Fibroblast of villous mesenchyme (primary cell): ENCODE measurements around the gene INMT. TPM values are rescaled to one million over a fixed set of nuclear protein-coding genes. Genes with fewer than 3 reads are reported as not detected.

Experiments used
- DNase-seq: peaks from one replicate; pipeline ENCODE4 v3.0.0-alpha.2; 2010; ENCODE audit warnings: low read depth
- H3K4me3 ChIP-seq: 2 replicates; pipeline ENCODE4 v1.5.1; 2011; ENCODE audit warnings: low read depth, mild to moderate bottlenecking, low read length
- total RNA-seq: library from RNA; depleted of rRNA; stranded (reverse); fragments of >200 nt; gene quantifications from 2 replicates; pipeline ENCODE4 v1.2.3, GENCODE V29; 2012
- TF ChIP-seq, protein P1 (sequence below): IDR thresholded peaks from 2 replicates; pipeline ENCODE4 v1.5.1; 2012; ENCODE audit warnings: low read depth, mild to moderate bottlenecking, low read length; ENCODE audit not compliant: insufficient read depth

Gene INMT
- total RNA-seq, 1 donor: 48.4 TPM

DNA sequence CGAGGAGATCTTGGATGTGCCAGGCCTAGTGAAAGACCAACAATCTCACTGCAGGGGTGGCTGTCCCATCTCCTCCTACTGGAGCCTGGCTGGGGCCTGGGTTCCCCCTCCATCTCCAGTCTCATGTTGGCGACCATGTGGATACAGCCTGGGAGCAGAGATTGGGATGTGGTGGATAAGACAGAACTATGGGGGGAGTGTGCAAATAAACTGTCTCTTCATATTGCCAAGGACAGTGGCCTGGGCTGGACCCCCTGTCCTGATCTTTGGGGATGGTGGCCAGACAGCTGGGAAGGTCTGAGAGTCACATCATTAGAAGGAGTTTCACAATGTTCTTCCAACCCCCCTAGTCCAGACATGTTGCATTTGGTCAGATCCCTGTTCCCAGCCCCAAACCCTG, 13.5 kb downstream of the INMT start:
- H3K4me3 ChIP-seq: no peak overlapping the region
- DNase-seq: no peak
- TF ChIP-seq, protein P1, sequence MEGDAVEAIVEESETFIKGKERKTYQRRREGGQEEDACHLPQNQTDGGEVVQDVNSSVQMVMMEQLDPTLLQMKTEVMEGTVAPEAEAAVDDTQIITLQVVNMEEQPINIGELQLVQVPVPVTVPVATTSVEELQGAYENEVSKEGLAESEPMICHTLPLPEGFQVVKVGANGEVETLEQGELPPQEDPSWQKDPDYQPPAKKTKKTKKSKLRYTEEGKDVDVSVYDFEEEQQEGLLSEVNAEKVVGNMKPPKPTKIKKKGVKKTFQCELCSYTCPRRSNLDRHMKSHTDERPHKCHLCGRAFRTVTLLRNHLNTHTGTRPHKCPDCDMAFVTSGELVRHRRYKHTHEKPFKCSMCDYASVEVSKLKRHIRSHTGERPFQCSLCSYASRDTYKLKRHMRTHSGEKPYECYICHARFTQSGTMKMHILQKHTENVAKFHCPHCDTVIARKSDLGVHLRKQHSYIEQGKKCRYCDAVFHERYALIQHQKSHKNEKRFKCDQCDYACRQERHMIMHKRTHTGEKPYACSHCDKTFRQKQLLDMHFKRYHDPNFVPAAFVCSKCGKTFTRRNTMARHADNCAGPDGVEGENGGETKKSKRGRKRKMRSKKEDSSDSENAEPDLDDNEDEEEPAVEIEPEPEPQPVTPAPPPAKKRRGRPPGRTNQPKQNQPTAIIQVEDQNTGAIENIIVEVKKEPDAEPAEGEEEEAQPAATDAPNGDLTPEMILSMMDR: no peak

DNA sequence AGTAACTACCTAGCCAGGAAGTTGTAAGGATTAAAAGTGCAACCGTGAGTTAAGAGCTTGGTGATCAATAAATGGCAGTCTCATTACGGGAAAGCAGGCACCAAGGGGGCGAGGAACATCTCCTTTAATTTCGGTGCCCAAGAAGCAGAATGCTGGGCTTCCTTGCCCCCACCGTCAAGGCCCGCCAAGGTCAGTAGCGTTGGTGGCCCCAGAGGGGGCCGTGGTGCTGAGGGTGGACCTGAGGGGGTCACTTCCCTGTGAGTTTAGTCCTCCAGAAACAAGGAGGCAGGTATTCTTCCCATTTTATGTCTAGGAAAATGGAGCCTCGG, 18.9 kb downstream of the INMT start:
- DNase-seq: no peak
- TF ChIP-seq, protein P1: no peak
- H3K4me3 ChIP-seq: peak overlapping the region; percentile 80

DNA sequence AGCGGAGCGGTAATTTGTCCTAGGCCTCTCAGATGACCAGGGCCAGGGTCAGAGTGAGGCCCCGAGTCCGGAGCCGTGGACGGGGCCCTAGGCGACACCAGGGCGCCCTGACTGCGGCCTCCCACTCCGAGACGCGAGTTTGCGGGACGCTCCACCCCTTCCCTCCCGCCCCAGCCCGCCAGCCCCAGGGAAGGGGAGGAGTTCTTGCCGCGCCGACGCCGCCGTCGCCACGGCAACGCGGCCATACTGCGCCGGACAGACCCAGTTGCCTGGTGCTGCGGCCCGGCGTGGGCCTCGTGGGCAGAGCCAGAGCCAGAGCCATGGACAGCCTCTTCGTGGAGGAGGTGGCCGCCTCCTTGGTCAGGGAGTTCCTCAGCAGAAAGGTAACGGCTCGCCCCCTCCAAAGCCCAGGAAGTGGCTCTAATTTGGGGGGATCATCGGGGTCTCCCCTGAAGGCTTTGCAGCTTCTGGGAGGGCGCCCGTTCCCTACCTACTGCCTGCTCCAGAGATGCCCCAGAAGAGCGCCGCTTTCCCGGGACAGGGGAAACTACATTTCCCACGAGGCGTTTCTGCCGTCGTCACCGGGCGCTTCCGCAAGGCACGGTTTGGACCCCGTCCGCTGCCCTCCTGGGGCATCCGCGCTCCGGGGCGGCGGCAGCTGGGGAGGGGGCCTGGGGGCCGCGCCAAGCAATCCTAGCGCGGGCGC, 19.4 kb downstream of the INMT start, which contains the start of gene MINDY4:
MINDY4 (plus strand) TSS at position 244 of the 706 bp plus-strand sequence; CDS start at position 321, 77 bp downstream.
- TF ChIP-seq, protein P1: no peak
- H3K4me3 ChIP-seq: peak within 1 kb of the TSS; percentile 80
- peak; percentile 83 for DNase-seq

DNA sequence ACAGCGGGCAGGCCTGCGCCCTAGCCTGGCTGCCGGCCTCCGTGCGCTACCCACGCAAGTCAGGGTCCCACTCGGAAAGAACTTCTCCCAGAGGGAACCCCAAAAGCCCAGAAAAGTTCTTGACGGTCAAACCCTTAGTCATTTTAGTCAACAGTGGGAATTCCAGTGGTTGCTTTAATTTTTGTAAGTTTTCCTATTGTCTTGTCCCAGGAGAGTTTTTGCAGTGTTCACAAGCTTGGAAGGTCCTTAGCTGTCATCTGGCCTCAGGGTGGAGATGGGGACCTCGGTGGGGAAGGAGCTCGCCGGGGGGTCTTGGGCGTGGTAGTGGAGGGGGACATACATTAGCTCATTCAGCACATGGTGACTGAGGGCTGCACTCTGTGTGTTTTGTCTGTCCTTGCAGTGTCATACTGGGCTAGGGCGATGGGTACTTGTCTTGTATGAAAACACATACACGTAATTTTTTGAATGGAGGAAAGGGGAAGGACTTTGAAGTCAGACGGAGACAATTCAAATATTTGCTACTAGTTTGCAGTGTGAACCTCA, 20.0 kb downstream of the INMT start:
- H3K4me3 ChIP-seq: peak overlapping the region; percentile 80
- DNase-seq: no peak
- TF ChIP-seq, protein P1: no peak

DNA sequence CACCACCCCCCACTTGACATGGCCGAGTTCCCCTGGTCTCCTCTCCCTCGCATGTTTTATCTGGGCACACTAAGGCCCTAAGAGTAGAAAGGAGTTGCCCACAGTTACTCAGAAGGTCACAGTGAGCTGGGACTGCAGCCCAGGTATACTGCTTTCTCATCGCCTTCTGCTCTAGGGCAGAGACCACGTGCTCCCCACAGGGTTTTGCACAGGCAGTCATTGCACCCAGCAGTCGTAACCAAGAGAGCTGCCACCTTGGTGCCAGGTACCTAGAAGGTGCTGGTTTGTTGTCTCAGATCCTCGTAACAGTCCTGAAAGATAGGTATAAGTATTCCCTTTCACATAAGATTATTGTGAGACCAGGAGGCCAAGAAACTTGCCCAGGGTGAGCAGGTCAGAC, 21.0 kb downstream of the INMT start:
- no peak overlapping the region for H3K4me3 ChIP-seq
- TF ChIP-seq, protein P1: no peak
- no peak for DNase-seq

DNA sequence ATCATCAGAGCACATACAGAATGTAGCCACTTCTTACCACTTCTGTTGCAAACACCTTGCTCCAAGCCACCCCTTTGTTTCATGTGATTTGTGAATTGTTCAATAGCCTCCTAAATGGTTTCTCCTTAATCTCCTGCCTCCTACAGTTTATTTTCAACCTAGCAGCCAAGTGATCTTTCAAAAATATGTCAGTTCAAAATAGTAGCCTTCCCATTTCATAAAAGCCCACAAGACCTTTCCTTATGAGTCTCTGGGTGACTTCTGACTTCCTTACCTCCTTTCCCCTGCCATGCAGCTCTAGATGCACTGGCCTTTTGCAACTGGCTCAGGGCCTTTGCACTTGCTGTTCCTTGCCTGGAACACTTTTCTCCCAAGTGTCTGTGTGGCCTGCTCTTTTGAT, 24.1 kb downstream of the INMT start:
- TF ChIP-seq, protein P1: no peak
- no peak overlapping the region for H3K4me3 ChIP-seq
- no peak for DNase-seq
